GM18951 (cell line): ENCODE measurements around the gene GAS2L1.

Experiments used
- POLR2A ChIP-seq: IDR thresholded peaks from 4 replicates; pipeline ENCODE4 v1.6.1; 2011; ENCODE audit warnings: mild to moderate bottlenecking; ENCODE audit not compliant: insufficient read length, insufficient read depth; ENCODE audit errors: extremely low read depth
- in situ Hi-C: fragments of 300-500 bp; cut with MboI; formaldehyde crosslinking; loops from one replicate; pipeline ENCODE4 v1.12.0; 2022; ENCODE audit warnings: low sequenced_read_pairs, mixed read lengths, inconsistent platforms; ENCODE audit not compliant: unreplicated experiment

GAS2L1 gene

DNA sequence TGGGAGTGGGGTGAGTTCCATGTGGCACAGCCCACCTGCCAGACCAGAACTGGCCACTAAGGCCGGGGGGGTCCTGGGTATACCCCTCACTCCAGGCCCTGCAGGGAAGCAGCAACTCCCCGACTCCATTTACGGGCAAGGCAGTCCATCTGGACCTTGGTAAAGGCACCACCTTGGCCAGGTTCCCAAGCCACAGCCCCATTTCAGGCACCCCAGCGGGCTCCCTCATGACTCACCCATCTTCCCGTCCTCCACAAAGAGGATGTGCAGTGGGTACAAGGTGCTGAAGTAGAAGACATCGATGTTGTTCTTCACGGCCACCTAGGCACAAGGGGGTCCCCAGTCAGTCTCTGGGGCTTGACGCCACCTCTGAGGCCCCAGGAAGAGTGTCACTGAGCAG lies 24.8 kb downstream of the GAS2L1 start:
- no peak for TF ChIP-seq POLR2A
- in situ Hi-C loops: no loop called here

DNA sequence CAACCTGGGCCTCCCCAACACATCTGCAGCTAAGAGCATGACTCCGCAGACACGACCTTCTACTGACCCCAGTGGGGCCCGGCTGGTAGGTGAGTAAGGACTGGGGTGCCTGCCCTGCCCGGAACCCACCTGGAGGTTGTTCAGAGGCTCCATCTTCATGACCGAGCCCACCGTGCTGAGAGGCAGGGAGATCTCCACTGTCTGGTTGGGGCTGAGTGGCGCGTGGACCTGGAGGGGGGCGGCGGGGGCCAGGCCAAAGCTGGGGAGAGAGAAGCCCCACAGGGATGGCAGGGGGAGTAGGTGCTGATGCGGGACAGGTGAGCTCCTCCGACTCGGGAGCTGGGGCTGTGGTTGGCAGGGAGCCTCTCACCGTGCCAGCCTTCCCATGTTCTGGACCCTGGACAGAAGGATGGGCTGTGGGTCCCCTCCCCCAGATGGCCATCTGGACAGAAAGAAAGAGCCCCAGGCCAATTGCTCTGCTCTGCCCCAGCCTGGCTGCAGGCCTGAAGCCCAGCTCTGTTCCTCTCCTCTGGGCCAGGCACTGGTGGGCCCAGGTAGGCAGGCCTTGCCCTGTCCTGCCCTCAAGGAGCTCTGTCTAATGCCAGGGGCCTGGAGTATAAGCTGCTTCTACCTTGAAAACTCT lies 25.3 kb downstream of the GAS2L1 start:
- no peak for TF ChIP-seq POLR2A
- in situ Hi-C loops: no loop called here

DNA sequence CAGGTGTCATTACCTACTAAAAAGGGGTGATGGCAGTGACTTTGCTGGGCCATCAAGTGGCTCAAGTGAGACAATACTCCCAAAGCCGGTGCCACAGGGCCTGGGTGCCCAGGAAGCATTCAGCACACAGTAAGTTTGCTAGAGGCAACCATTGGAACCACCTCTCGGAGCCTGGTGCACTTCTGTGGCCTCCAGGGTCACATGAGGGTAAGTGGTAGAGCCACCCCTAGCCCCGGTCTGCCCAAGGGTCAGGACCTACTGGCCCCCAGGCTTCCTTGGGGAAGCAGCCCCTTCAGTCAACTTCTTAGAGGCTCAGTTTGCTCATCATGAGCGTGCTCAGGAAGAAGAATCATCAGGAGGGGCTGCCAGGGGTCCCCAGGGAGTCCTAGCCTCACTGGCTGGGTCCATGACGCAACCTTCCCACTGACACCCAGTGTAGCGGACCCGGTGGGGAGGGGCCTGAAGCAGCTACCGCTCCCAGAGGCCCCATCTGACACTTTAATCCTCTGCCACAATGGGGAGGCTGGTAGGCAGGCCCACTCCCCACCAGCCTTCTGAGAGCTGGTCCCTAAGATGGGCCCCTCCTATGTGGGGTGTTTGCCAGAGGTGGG lies 26.5 kb downstream of the GAS2L1 start:
- TF ChIP-seq POLR2A: no peak
- in situ Hi-C loops: no loop called here

DNA sequence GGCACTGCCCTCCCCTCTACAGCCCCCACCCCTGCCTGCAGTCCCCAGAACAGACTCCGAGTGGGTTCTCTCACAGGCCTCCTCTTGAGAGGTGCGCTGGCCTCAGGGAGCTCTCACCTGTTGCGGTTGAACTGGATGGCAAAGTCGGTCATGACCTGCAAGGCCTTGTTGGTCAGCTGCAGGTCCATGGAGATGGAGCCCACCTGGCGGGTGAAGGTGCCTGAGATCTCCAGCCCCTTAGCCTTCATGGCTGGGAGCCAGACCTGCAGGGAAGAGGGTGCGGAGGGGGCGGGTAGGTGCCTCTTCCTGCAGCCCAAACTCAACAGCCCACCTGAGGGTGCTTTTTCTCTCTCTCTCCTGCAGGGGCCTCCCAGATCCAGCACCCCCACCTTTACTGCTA lies 27.7 kb downstream of the GAS2L1 start:
- in situ Hi-C loops: no loop called here
- TF ChIP-seq POLR2A: no peak

DNA sequence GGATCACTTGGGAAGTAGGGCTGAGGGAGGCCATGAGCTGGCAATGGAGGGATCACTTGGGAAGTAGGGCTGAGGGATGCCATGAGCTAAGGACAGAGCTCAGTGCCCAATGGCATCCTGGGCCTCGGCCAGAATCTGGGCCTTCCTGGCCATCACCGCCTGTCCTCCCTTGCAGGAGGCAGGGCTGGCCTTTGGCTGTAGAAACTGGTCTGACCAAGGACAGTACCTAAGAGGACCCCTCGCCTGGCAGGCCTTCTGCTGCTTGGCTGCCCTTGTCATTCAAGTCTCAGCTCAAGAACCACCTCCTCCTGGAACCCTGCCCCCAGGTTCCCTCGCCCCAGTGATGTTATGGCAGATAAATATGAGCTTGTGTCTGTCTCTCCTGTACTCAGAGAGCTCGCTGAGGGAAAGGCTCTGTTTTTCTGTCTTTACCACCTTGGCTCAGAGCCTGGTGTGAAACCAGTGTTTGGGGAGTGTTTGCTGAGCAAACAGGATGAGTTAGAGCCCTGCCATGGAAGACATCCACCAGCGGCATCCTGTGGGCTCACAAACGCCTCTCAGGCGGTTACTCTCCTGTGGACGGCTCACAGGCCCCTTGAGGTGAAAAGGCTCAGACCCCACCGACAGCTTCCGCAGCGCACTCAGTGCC lies 28.4 kb downstream of the GAS2L1 start:
- in situ Hi-C loops: no loop called here
- TF ChIP-seq POLR2A: no peak

DNA sequence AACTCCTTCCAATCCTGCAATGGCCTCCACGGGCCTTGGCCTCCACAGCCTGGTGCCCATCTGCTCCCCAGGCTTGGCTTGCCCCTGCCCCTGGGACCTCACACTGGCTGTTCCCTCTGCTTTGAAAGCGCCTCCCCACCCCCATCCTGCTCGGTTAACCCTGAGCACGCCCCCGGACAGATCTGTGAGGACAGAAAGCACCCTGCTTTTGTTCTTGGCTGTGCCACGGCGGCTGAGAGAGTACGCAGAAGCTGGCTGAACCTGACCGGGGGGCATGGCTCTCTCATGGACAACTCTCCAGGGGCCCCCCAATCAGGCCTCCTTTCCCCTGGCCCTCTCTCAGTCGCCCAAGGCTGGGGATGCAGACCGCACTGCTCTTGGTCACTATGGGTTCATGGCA lies 29.2 kb downstream of the GAS2L1 start:
- no peak for TF ChIP-seq POLR2A
- in situ Hi-C loops: no loop called here

DNA sequence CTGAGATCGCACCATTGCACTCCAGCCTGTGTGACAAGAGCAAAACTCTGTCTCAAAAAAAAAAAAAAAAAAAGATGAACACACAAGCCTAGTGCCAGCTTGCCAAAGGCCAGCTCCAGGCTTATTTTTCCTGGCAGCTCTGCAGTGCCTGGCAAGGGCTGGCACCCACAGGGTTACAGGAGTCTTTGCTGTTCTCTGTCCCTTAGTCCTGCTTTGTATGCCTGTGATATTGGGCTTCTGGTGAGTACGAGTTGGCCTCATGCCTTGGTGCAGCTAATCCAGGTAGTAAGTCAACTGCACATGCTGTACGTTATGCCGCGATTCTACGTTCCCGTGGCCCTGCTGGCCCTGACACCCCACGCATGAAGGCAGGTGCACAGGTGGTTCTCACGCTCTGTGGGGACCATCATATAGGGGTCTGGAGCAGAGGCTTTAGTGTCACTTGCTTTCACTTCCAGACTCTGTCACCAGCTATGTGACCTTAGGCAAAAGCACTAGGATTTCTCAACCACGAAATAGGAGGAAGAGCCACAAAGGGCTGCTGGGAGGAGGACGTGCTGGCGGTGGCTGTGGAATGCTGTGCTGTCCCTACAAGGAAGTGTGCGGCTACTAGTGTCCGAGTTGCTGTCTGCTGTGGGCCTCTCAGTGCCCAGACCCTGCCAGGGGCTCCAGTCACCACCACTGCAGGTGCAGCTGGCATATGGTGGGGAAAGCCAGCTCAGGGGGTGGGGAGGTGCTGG lies 30.5 kb downstream of the GAS2L1 start:
- in situ Hi-C loops: no loop called here
- no peak for TF ChIP-seq POLR2A

DNA sequence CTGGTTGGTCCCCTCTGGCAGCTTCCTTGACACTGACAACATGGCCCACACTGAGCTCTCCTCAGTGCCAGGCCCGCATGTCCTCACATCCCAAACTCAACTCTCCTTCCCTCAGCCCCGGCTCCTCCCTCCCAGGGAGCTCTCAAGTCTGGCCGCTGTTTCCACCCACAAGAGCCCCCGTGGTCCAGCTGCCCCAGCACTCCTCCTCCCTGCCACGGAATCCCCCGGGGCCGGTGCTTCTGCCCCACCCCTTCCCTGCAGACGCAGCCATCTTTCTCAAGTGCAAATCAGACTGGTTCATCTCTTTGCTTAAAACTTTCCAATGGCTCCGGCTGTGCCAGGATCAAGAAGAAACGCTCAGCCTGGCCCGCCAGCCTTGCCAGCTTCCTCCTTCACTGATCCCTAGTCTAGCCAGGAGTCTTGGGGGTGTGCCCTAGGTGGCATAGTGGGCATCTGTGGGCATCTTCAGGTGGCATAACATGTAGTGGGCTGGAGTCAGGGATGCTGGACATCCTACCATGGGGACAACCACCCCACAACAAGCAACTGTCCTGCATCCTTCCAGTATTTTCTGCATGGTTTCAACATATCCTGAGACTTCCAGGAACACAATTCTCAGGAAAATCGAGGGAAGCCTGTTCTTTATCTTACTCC lies 31.3 kb downstream of the GAS2L1 start:
- in situ Hi-C loops: no loop called here

DNA sequence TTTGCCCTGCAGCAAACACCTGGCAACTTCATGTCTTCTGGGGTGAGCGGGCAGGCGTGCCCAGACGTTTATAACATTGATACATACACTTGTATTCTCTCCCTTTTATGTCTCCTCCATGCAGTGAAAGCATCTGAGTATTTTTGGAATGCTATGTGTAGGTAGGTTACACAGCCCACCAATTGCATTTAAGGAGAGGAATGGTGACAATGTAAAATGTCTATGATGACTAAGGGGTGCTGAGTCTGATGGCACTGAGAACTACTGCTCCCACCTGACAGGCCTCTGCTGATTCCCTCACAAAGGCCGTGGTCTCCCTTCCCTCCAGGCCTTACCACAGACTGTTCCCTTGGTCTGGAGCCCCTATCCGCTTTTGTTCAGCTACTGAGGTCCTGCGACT lies 31.9 kb downstream of the GAS2L1 start:
- in situ Hi-C loops: no loop called here
- no peak for TF ChIP-seq POLR2A

More for the DNA sequence above, 31.3 kb downstream of the GAS2L1 start:
- TF ChIP-seq POLR2A: no peak

DNA sequence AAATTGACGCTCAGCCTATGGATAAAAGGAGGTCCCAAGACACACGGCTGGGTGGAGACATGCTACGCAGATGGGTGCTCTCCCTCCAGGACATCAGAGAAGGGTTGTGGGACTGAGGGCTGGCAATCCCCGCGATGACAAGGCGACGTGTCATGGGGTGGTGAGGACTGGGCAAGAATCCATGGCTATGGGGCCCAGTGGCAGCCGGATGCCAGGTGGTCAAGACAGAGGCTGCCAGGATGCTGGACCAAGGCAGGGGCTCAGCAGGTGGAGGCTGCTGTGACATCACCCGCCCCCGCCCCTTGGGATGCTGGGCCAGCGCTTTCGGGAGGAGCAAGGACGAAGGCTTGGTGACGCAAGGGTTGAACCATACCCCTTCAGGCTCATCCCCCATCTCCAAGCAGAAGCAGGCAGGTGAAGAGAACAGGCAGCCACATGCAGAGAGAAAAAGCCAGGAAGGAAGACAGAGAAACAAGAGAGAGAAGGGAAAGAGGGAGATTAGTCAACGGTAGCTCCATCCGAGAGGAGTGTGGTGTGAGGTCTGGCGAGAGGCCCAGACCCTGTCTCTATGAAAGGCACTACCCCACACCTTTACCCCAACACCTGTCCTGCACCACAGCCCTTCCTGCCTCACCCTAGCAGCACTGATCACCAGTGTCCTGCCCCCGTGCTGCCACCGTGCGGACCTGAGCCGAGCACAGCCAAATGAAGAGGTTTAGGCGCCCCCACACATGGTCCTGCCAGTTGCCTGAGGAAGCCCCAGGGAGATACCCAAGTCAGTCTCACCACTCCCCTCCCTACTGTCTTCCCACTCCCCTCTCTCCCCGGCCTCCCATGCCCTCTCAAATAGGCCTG lies 33.2 kb downstream of the GAS2L1 start:
- in situ Hi-C loops: no loop called here
- TF ChIP-seq POLR2A: no peak

DNA sequence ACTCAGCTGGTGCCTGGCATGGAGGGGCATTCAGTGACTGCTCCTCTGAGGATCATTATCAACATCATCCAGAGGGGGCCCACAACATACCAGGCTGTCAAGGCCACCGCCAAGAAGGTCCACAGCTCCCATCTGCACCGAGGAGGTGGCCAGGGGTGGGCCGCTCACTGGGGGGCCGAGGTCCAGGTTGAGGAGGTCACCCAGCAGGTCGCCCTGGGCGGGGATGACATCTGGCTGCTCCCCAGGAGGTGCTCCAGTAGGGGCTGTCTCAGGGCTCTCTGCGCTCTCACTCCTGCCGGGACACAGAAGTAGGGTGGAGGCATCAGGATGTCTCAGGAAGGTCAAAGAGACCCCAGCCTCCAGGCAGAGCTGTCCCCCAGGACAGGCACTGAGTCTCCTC lies 34.1 kb downstream of the GAS2L1 start:
- in situ Hi-C loops: no loop called here
- no peak for TF ChIP-seq POLR2A

DNA sequence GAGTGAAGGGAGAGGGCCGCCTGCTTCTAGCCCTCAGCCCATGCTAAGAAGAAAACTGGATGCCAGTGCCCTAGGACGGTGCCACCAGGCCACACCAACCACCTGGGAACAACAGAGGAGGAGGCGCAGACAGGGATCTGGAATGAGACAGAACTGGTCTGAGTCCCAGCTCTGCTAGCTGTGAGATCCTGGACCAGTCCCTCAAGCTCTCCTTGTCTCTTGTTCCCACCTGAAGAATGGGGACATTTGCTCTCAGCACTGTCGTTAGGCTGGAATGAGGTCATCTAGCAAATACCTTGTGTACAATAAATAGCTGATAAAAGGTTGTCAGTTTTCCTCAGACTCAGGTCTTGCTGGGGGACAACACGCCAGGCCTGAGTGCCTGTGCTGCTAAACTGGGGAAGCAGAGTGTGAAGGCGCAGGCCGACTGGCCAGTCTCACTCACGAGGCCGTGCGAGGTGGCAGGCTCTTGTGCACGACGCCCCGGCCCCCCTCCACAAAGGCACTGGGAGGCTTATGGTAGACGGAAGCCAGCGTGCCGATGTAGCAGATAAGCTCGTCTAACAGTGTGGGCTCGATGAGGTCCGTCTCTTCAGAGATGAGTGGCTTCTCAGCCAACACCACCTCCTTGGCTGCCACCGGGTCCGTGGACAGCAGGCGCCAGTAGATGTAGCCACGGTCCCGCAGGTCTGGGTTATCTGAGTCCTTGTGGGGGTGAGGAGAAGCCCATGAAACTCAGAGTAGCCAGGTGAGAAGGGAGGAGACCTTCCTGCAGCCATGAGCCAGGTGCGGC lies 34.8 kb downstream of the GAS2L1 start:
- TF ChIP-seq POLR2A: no peak
- in situ Hi-C loops: no loop called here

DNA sequence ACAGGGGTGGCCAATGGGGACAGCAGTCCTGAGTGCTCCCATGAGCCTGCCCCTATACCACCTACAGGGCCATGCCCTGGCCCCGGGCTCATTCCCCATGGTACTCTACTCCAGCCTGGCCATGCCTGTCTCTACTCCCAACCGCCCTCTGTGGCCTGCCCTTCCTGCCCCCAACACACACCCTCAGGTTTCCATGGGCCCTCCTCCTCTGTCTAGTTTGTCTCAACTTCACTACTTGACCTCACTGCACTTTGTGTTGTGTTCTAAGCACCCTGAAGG lies 35.3 kb downstream of the GAS2L1 start:
- in situ Hi-C loops: no loop called here
- no peak for TF ChIP-seq POLR2A
